HG02852 (cell line): Measurements from ENCODE around the gene SREK1.

Source experiments
- ATAC-seq: cut with Tn5 transposase; IDR thresholded peaks from one replicate; pipeline ENCODE4 v1.9.1; 2021; ENCODE audit warnings: mild to moderate bottlenecking, moderate library complexity; ENCODE audit not compliant: unreplicated experiment

SREK1 gene

GRCh38 chr5:66161356-66161755, 17.3 kb downstream of the SREK1 start:
- ATAC-seq, result no peak

GRCh38 chr5:66164044-66164790, 20.1 kb downstream of the SREK1 start:
- no peak for ATAC-seq

- ATAC-seq, result no peak
These were observed 24.1 kb downstream of the SREK1 start for GRCh38 chr5:66168226-66168625.

GRCh38 chr5:66169534-66169933, 25.4 kb downstream of the SREK1 start:
- ATAC-seq, result peak; percentile 73

- no peak for ATAC-seq
These were observed 26.3 kb downstream of the SREK1 start for GRCh38 chr5:66170195-66170919.

- peak; percentile 62 for ATAC-seq
These were observed 27.5 kb downstream of the SREK1 start for GRCh38 chr5:66171349-66172344.

- no peak for ATAC-seq
These were observed 30.2 kb downstream of the SREK1 start for GRCh38 chr5:66174338-66174737.

- ATAC-seq, result no peak
These were observed 34.7 kb downstream of the SREK1 start for GRCh38 chr5:66178799-66179198.

- ATAC-seq, result no peak
These were observed 35.4 kb downstream of the SREK1 start for GRCh38 chr5:66179297-66180051.

- no peak for ATAC-seq
These were observed 36.4 kb downstream of the SREK1 start for GRCh38 chr5:66180282-66181155.

GRCh38 chr5:66186108-66186507, 42.0 kb downstream of the SREK1 start:
- no peak for ATAC-seq

- no peak for ATAC-seq
These were observed 49.3 kb downstream of the SREK1 start for GRCh38 chr5:66193419-66193818.

- no peak for ATAC-seq
These were observed 53.8 kb downstream of the SREK1 start for GRCh38 chr5:66197764-66198405.

- ATAC-seq, result no peak
These were observed 54.7 kb downstream of the SREK1 start for GRCh38 chr5:66198837-66199236.

GRCh38 chr5:66203531-66203930, 59.4 kb downstream of the SREK1 start:
- no peak for ATAC-seq

- no peak for ATAC-seq
These were observed 62.4 kb downstream of the SREK1 start for GRCh38 chr5:66206465-66206864.

GRCh38 chr5:66207800-66208561, 63.9 kb downstream of the SREK1 start:
- no peak for ATAC-seq

GRCh38 chr5:66209350-66209749, 65.2 kb downstream of the SREK1 start:
- no peak for ATAC-seq
